HCT116 (cell line): ENCODE measurements around the gene PFN2.

Experiments
- ATF3 ChIP-seq: IDR thresholded peaks from 2 replicates; pipeline ENCODE4 v1.6.1; 2012
- CBX3 ChIP-seq: IDR thresholded peaks from 2 replicates; pipeline ENCODE4 v1.6.1; 2012; ENCODE audit warnings: low read depth
- CEBPB ChIP-seq: IDR thresholded peaks from 2 replicates; pipeline ENCODE4 v1.6.1; 2012; ENCODE audit warnings: low read depth
- CTCF ChIP-seq, 3 experiments: fragments of 200-600 bp in 1 of 3; sonication (generic) in 1 of 3; IDR thresholded peaks in 2 of 3; conservative IDR thresholded peaks in 1 of 3; 2 replicates each; pipeline ENCODE4 v1.5.1; 2012 to 2017; ENCODE audit warnings: low read depth in 2 of 3, low read length in 2 of 3, antibody characterized with exemption in 1 of 3, borderline replicate concordance in 1 of 3, control low read depth in 1 of 3, mild to moderate bottlenecking in 1 of 3, mixed read lengths in 1 of 3, mixed run types in 1 of 3, moderate library complexity in 1 of 3; ENCODE audit not compliant: insufficient read depth in 1 of 3
- EZH2 ChIP-seq: fragments of 200-600 bp; sonication (generic); IDR thresholded peaks from 2 replicates; pipeline ENCODE4 v1.6.1; 2017; ENCODE audit warnings: antibody characterized with exemption, mixed run types
- EZH2phosphoT487 ChIP-seq: fragments of 200-600 bp; IDR thresholded peaks from 2 replicates; pipeline ENCODE4 v1.6.1; 2018; ENCODE audit warnings: antibody characterized with exemption, borderline replicate concordance
- POLR2A ChIP-seq: IDR thresholded peaks from 2 replicates; pipeline ENCODE4 v1.7.0; 2011; ENCODE audit warnings: borderline replicate concordance; ENCODE audit not compliant: insufficient read depth, insufficient read length; ENCODE audit errors: extremely low read depth
- POLR2AphosphoS5 ChIP-seq: IDR thresholded peaks from 2 replicates; pipeline ENCODE4 v1.6.1; 2011; ENCODE audit warnings: mild to moderate bottlenecking, low read depth, low read length, moderate library complexity
- RAD21 ChIP-seq: IDR thresholded peaks from 2 replicates; pipeline ENCODE4 v1.6.1; 2012; ENCODE audit warnings: low read depth, mild to moderate bottlenecking
- REST ChIP-seq: IDR thresholded peaks from 2 replicates; pipeline ENCODE4 v1.6.1; 2012; ENCODE audit warnings: low read depth
- SP1 ChIP-seq: IDR thresholded peaks from 2 replicates; pipeline ENCODE4 v1.6.1; 2012; ENCODE audit warnings: low read depth
- TCF7L2 ChIP-seq: IDR thresholded peaks from 2 replicates; pipeline ENCODE4 v1.7.0; 2011; ENCODE audit warnings: borderline replicate concordance, inconsistent platforms; ENCODE audit not compliant: insufficient read depth, insufficient read length; ENCODE audit errors: extremely low read depth
- YY1 ChIP-seq: IDR thresholded peaks from 2 replicates; pipeline ENCODE4 v1.6.1; 2011; ENCODE audit warnings: low read length, low read depth, moderate library complexity, mild to moderate bottlenecking; ENCODE audit not compliant: insufficient replicate concordance; ENCODE audit errors: extremely low read depth
- ZNF274 ChIP-seq: fragments of 200-500 bp; sonication (Bioruptor generic); IDR thresholded peaks from 2 replicates; pipeline ENCODE4 v1.6.1; 2014; ENCODE audit warnings: mild to moderate bottlenecking, low read depth, low read length, inconsistent platforms

- no peak for TF ChIP-seq CTCF (IDR thresholded peaks at IDR 0.05 in 2 of 3, conservative IDR thresholded peaks at IDR 0.05 in 1 of 3; ENCODE audit: borderline replicate concordance in 1 of 3, insufficient read depth in 1 of 3, low read depth in 2 of 3, low read length in 2 of 3)
- no peak for TF ChIP-seq YY1
- no peak for TF ChIP-seq RAD21
- no peak for TF ChIP-seq REST
- no peak for TF ChIP-seq EZH2
- TF ChIP-seq POLR2A: no peak
- no peak for TF ChIP-seq CBX3
- TF ChIP-seq ZNF274: no peak
- no peak for TF ChIP-seq TCF7L2
- TF ChIP-seq CEBPB: no peak
- no peak for TF ChIP-seq POLR2AphosphoS5
- no peak for TF ChIP-seq EZH2phosphoT487
- TF ChIP-seq SP1: no peak
- TF ChIP-seq ATF3: no peak
These were observed 13.2 kb downstream of the PFN2 start for GRCh38 chr3:149957361-149958125.
